Astrocyte of the spinal cord (primary cell): ENCODE data around the gene ISLR2.
A peak's percentile ranks its signal among the peaks of the same experiment; 100 is the strongest.

ENCODE experiments used
- DNase-seq: peaks from one replicate; pipeline ENCODE4 v3.0.0; 2011; ENCODE audit warnings: low read depth, low spot score
- H3K4me3 ChIP-seq: 2 replicates; pipeline ENCODE4 v1.5.1; 2011; ENCODE audit warnings: low read depth, mild to moderate bottlenecking, low read length, moderate library complexity
- in situ Hi-C: cut with HindIII; loops from 2 replicates; pipeline ENCODE4 v1.10.0; 2017; ENCODE audit warnings: low sequenced_read_pairs
- TF ChIP-seq, protein P1 (sequence below): IDR thresholded peaks from 2 replicates; pipeline ENCODE4 v1.5.1; 2012; ENCODE audit warnings: low read depth, mild to moderate bottlenecking, low read length, inconsistent platforms

Gene ISLR2

DNA sequence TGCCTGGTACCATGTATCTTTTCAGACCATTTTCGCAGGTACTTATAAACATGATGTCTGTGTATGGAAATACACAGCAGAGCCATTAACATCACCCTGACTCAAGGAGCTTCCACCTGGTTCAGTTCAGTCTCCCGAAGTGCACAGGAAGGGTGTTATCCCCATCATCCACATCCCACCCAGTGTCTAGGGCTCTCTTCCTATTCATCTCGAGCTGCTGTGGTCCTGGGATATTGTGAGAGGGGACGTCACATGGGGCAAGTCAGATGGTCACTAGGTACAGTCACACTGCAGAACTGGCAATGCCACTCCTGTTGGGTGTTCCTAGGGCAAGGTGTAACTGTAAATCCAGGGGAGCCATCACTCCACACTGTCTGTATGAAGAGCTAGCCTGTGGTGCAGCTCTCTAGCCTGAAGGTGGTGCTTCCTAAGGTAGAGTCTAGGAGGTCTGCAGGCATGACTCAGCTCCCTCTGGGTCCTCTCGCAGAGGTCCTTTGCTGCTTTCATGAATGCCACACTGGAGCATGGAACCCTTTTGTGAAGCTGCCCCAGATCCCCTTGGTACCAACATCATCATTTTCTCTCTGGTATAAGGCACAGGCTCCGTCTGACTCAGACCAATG lies 13.9 kb downstream of the ISLR2 start:
- in situ Hi-C loops = no loop called here
- DNase-seq = no peak
- TF ChIP-seq, protein P1, sequence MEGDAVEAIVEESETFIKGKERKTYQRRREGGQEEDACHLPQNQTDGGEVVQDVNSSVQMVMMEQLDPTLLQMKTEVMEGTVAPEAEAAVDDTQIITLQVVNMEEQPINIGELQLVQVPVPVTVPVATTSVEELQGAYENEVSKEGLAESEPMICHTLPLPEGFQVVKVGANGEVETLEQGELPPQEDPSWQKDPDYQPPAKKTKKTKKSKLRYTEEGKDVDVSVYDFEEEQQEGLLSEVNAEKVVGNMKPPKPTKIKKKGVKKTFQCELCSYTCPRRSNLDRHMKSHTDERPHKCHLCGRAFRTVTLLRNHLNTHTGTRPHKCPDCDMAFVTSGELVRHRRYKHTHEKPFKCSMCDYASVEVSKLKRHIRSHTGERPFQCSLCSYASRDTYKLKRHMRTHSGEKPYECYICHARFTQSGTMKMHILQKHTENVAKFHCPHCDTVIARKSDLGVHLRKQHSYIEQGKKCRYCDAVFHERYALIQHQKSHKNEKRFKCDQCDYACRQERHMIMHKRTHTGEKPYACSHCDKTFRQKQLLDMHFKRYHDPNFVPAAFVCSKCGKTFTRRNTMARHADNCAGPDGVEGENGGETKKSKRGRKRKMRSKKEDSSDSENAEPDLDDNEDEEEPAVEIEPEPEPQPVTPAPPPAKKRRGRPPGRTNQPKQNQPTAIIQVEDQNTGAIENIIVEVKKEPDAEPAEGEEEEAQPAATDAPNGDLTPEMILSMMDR = no peak
- H3K4me3 ChIP-seq = no peak overlapping the region

DNA sequence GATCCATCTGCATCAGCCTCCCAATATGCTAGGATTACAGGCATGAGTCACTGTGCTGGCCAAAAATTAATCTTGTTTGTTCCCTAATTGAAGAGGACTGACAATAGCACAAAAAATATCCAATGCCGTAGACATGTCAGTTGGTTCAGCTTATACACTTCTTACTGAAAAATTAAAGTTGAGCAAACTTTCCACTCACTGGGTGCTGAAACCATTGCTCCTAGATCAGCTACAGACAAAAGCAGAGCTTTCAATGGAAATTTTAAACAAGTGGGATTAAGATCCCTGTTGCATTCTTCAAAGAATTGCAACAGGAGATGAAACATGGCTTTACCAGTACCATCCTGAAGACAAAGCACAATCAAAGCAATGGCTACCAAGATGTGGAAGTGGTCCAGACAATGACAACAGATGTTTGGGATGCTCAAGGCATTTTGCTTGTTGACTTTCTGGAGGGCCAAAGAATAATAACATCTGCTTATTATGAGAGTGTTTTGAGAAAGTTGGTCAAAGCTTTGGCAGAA lies 16.0 kb downstream of the ISLR2 start:
- in situ Hi-C loops = no loop called here

DNA sequence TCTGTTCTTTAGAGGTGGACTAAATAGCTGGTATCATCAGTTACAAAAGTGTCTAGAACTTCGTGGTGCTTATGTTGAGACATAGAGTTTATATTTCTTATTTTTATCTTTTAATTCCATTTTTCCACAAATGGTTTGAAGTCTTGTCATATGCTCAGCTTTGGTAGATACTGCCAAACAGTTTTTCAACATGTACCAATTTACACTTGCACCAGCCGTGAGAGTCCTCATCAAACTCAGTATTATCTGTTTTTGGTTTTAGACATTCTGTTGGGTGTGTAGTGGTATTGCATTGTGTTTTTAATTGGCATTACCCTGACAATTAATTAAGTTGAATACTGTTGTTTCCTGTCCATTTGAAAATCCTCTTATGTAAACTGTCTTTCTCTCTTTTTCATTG lies 16.7 kb downstream of the ISLR2 start:
- in situ Hi-C loops = no loop called here
- DNase-seq = no peak
- H3K4me3 ChIP-seq = no peak overlapping the region
- TF ChIP-seq, protein P1 = no peak

More for the DNA sequence above, 16.0 kb downstream of the ISLR2 start:
- DNase-seq = no peak
- no peak overlapping the region for H3K4me3 ChIP-seq
- TF ChIP-seq, protein P1 = no peak

DNA sequence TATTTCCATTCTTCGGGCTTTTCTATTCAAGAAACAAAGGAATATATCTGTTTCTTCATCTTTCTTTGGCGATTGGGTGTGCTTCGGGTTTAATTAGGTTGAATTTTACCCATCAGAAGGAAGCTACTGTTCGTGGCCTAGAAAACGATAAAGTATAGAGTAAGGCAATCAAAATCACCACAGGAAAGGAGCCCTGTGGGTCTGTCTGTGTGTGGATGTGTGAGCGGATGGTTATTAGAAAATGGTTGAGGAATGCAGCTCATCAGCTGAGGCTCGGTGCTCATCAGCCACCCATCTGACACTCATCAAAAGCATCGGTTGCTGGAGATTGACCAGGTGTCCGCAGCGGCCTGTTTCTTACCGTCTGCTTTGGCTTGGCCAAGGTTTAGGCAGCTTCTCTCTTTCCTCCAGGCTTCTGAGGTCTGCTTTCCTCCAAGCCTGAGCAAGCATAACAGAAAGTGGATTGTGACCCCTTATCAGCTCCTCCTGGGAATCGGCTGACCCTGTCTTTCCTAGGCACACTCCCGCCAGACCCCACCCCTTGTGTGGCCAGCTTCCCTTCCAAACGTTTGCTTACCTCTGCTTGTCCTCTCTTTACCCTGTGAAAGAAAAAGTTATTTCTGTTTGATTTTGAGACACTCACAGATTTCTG lies 25.5 kb downstream of the ISLR2 start:
- TF ChIP-seq, protein P1 = no peak
- in situ Hi-C loops = no loop called here
- no peak for DNase-seq
- no peak overlapping the region for H3K4me3 ChIP-seq

DNA sequence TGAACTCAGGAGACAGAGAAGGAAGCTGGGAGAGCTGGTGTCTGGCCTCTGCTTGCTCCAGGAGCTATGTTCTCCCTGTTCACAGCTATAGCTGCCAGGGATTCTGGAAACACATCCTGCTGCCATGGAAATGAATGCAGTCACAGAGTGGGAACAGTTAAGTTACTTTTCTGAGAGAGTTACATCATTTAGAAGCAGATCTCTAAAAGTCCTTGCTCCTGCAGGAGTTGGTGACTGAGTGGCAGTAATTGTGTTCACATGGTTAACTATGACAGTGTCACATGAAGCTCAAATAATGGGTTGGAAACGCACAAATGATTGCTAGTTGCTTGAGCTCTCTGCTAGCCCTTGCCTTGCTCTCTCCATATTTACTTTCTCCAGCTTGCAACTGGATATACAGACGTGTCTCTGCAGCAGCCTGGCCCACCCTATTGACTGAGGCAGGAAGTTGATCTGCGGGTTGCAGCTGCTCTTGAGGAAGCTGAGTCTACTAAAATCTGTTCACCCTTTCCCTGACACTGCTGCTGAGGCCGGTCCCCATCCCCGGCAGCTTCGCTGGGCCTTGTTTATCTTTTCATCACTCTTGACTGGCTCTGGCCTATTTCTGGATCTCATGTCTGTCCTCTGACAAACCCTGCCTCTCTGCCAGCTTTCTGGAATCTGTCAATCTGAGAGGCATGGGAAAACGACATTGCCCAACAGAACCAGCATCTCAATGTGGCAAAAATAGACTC lies 26.5 kb downstream of the ISLR2 start:
- in situ Hi-C loops = no loop called here
- TF ChIP-seq, protein P1 = no peak
- no peak overlapping the region for H3K4me3 ChIP-seq
- peak; percentile 41 for DNase-seq

DNA sequence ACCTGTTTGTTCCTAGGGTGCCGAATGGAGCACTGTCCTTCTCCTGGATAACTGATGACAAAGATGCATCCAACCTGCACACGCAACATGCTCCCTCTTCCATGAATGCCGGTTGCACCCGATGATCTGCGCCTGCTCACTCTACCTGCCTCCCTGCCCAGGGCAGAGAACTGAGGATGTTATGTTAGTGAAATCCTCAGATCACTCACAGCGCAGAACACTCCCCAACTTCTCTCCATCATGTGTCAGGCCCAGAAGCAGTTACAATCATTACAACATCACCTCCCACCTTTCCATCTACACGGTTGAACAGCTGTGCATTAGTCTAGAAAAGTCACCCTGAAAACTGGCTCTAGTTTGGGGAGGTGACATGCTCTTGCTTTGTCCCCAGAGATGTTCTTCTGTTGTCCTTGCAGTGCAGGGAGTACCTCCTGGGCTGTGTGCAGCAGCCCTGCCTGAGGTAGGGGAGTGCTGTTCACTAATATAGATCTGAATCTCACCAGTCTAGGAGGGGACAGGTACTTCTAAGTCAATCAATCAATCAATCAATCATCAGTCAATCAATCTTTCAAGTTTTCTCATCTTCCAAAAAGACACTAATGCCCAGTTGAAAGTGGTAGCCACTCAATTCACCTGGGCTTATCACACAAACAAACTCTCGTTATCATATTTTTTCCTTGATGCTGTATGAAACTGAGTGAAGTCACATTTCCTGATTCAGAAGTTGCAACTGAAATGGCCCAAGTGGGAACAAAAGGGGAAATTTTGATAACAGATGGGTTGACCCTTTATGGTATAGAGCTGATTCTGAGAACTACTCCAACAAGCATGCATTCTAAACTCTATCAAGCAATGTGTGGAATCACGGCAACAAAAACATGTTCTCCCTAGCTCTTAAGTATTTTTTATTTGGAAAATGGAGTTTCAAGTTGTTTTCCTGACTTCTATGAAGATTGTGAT lies 27.8 kb downstream of the ISLR2 start:
- TF ChIP-seq, protein P1 = no peak
- H3K4me3 ChIP-seq = no peak overlapping the region
- in situ Hi-C loops = no loop called here
- DNase-seq = no peak
